Measurements from ENCODE around the gene UCP2.
A peak's percentile ranks its signal among the peaks of the same experiment; 100 is the strongest.
"Not testable (repeated sequence)": the region's sequence is repeated elsewhere in the genome, so short reads cannot be mapped to it uniquely, and the experiment has no call there.

Gene UCP2

DNA sequence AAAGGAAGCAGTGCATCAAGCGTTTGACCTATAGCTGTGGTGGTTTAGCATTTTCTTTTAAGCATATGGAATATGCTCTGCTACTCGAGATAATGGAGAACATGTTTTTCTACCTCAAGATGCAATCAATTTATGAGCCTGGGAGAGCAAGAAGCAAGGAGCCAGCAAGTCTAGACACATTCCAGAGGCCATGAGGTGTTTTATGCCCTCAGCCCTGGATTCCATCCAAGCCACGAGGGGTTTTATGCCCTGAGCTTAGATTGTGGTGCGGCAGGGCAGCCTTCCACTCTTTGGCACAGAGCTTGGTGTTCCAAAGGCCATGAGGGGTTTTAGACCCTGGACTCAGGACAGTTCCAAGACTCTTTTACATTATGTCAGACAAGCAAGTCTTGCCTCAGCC lies 43.5 kb downstream of the UCP2 start:
- DNase-seq: no peak

DNA sequence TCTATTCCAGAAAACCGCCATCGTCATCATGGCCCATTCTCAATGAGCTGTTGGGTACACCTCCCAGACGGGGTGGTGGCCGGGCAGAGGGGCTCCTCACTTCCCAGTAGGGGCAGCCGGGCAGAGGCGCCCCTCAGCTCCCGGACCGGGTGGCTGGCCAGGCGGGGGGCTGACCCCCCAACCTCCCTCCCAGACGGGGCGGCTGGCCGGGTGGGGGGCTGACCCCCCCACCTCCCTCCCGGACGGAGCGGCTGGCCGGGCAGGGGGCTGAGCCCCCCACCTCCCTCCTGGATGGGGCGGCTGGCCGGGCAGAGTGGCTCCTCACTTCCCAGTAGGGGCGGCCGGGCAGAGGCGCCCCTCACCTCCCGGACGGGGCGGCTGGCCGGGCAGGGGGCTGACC lies 46.6 kb downstream of the UCP2 start:
- not testable (repeated sequence) for DNase-seq

- DNase-seq: no peak
Measured at GRCh38 chr11:73932781-73933180, 49.9 kb downstream of the UCP2 start.

- DNase-seq: no peak
Measured at GRCh38 chr11:73931951-73932350, 50.7 kb downstream of the UCP2 start.

GRCh38 chr11:73931039-73931645 lies 51.5 kb downstream of the UCP2 start:
- peak; percentile 4 for DNase-seq

- no peak for DNase-seq
Measured at GRCh38 chr11:73929388-73929787, 53.3 kb downstream of the UCP2 start.

All from CD4-positive, alpha-beta T cell treated with Interleukin-17A for 4 hours (primary cell).